GDM1 (cell line): ENCODE measurements around the gene RNU1-2.
"Not testable (repeated sequence)": the region's sequence is repeated elsewhere in the genome, so short reads cannot be mapped to it uniquely, and the experiment has no call there.

Experiments used
- DNase-seq: peaks from one replicate; lab custom pipeline; 2025; lab: John Stamatoyannopoulos, UW

RNU1-2 gene

DNA sequence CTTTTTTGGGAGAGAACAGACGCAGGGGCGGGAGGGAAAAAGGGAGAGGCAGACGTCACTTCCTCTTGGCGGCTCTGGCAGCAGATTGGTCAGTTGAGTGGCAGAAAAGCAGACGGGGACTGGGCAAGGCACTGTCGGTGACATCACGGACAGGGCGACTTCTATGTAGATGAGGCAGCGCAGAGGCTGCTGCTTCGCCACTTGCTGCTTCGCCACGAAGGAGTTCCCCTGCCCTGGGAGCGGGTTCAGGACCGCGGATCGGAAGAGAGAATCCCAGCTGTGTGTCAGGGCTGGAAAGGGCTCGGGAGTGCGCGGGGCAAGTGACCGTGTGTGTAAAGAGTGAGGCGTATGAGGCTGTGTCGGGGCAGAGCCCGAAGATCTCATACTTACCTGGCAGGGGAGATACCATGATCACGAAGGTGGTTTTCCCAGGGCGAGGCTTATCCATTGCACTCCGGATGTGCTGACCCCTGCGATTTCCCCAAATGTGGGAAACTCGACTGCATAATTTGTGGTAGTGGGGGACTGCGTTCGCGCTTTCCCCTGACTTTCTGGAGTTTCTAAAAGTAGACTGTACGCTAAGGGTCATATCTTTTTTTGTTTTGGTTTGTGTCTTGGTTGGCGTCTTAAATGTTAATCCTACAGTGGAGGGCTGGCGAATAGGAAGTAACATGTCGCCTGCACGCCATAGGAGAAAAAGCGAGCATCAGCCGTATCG lies at the start of gene RNU1-2:
RNU1-2 (plus strand) TSS at position 383 of the 718 bp plus-strand sequence.
- peak; percentile 94 for DNase-seq

GRCh38 chr1:16856201-16856600 lies 39.6 kb upstream of the RNU1-2 start:
- DNase-seq = not testable (repeated sequence)

DNA sequence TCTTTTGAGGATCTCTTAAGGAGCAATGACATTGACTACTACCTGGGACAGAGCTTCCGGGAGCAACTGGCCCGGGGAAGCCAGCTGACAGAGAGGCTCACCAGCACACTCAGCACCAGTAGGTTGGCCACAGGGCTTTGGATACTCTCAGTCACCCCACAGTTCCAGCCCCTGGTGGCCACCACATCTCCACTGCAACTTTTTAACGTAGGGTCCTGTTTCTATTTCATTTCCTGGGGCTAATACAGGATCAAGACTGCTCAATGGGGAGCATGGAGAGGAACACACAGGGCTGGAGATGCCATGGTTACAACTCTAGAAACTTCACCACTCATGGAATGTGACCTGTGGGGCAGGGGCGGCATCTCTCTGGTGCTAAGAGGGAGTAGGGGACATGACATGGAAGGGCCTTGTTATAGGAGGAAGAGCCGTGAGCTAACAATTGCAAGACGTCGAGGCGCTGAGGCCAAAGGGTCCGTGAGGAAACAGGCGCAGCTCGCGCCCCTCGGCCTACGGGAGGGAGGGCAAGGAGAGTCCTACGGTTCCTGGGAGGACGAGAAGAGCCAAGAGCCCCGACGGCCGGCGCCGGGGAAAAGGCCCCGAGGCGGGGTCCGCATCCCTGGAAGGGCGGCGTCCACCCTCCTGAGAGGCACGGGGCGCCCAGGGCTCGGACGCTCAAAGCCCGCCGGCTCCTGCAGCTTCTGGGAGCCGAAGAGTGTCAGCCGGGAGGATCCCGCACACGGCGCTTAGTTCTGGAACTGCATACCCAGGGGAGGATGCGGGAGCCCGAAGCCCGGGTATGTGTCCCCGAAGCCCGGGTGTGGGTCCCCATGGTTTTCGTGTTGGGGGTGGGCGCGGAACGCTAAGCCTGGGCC lies 36.4 kb upstream of the RNU1-2 start:
- not testable (repeated sequence) for DNase-seq

DNA sequence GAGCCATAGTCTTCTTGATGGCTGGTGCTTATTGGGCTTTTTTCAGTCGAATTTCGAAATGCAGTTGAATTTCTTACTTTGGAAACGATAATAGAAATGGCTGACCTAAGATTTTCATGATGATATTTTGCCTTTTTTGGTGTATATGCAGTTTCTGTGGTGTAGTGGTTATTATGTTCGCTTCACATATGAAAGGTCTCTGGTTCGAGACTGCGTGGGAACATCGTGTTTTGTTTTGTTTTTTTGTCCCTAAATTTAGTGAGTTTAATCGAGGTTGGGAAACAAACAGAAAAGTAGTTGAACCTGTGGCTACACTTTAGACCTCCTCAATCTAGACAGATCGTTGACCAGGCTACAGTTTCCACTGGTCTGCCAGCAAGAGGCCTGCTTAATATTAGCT lies 35.7 kb upstream of the RNU1-2 start:
- not testable (repeated sequence) for DNase-seq

DNA sequence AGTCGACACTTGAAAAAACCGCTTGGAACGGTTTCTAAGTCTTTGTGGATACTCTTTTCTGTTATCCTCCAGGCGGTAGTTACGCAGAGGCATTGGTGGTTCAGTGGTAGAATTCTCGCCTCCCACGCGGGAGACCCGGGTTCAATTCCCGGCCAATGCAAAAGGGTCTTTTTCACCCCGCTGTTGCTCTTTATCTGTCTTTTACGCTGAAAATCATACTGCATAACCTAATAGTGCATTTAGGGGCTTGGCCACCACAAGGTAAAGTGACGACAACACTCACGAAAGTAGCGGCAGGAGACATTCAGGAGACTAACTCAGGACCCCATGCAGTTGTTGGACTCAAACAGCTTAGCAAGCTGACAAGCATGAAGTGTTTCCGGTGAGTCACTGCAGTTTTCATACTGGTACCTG lies 33.9 kb upstream of the RNU1-2 start:
- DNase-seq = not testable (repeated sequence)

- not testable (repeated sequence) for DNase-seq
These were observed 33.4 kb upstream of the RNU1-2 start for GRCh38 chr1:16862415-16862814.

DNA sequence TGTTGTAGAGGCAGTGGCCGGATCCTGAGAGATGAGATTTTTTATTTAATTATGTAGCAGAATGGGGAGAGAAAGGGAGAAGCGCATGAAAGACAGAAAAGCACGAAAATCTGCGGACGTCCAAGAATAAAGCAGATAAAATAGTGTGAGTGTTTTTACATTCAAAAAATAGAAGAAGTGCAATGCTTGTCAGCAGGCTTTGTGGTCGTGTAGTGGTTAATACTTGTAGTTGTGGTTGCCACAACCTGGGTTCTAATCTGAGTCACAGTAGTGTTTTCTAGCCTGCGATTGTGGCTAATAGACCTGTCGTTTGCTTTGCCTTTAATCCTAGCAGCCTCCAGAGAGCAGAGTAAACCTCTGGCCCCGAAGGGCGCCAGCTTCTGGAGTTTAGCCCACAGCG lies 32.8 kb upstream of the RNU1-2 start:
- DNase-seq = not testable (repeated sequence)

GRCh38 chr1:16866926-16867707 lies 28.7 kb upstream of the RNU1-2 start:
- not testable (repeated sequence) for DNase-seq

GRCh38 chr1:16868787-16869186 lies 27.0 kb upstream of the RNU1-2 start:
- not testable (repeated sequence) for DNase-seq

DNA sequence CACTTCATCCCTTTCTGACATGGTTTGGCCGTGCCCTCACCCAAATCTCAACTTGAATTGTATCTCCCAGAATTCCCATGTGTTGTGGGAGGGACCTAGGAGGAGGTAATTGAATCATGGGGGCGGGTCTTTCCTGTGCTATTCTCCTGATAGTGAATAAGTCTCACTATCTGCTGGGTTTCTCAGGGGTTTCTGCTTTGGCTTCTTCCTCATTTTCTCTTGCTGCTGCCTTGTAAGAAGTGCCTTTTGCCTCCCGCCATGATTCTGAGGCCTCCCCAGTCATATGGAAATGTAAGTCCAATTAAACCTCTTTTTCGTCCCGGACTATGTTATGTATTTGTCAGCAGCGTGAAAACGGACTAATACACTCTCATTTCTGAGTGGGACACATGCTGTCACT lies 25.8 kb upstream of the RNU1-2 start:
- not testable (repeated sequence) for DNase-seq

GRCh38 chr1:16871171-16871570 lies 24.6 kb upstream of the RNU1-2 start:
- DNase-seq = not testable (repeated sequence)

GRCh38 chr1:16872152-16873075 lies 23.4 kb upstream of the RNU1-2 start:
- not testable (repeated sequence) for DNase-seq

- not testable (repeated sequence) for DNase-seq
These were observed 22.5 kb upstream of the RNU1-2 start for GRCh38 chr1:16873076-16873879.

DNA sequence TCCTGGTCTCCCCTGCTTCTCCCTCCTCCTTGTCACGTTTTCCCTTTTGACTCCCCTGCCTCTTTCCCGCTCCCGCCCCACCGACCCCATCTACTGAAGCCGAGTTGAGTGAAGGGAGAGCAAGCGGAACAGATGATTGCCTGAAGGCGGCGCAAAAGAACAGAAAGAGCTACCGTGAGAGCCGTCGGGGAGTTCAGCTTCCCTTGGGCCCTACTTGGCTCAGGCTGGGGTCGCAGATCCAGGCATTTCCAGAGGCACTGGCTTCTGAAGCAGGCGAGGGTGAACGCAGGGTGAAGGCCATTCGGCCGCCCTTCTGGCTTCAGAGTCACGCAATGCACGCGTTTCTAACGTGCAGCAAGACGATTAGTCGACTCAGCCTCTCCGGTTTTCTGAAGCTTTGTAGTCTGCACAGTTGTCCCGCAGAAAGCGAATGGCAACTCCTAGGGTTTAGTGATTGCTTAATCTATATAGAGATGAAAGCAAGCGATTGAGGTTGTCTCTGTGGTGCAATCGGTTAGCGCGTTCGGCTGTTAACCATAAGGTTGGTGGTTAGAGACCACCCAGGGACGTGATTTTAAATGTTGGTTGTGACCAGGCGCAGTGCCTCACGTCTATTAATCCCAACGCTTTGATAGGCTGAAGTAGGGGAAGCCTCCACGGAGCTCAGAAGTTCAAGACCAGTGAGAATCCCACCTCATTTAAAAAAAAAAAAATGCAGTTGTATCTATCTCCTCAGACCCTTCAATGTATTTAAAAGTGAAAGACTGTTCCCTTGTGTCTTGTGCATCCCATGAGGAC lies 20.6 kb upstream of the RNU1-2 start:
- DNase-seq = not testable (repeated sequence)

DNA sequence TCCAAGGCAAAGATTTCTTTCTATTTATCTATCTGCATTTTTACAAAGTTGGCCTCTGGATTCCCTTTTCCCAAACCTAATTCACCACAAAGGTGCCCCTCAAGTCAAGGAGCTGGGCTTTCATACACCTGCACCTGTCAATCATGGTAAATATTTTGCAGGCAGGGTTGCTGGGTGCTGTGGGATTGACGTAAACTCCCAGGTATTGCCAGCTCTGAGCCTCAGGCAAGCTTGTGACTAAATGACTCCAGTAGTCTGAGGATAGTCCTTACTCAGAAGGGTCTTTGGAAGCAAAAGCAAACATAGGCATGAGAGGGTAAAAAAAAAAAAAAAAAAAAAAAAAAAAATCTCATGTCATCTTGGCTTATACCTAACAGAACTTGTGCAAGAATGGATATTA lies 14.0 kb upstream of the RNU1-2 start:
- not testable (repeated sequence) for DNase-seq

DNA sequence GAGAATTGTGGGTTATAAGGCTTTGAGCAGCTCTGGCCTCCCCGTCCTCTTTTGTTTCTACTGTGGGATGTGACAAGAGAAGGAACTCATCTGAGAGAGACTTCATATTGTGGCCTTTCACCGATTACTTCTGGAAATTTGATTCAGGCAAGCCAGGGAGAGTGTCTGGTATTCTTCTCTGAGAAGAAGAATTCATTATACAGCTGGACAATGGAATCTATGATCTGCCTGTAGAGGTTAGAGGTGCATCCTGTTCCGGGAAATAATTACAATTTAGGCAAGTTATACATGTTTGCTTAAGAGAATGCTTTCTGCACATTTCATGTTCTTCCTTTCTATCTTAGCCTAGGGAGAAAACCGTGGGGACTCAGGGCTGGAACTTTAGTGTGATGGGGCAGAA lies 12.8 kb upstream of the RNU1-2 start:
- no peak for DNase-seq

- DNase-seq = not testable (repeated sequence)
These were observed 11.3 kb upstream of the RNU1-2 start for GRCh38 chr1:16884487-16884886.

DNA sequence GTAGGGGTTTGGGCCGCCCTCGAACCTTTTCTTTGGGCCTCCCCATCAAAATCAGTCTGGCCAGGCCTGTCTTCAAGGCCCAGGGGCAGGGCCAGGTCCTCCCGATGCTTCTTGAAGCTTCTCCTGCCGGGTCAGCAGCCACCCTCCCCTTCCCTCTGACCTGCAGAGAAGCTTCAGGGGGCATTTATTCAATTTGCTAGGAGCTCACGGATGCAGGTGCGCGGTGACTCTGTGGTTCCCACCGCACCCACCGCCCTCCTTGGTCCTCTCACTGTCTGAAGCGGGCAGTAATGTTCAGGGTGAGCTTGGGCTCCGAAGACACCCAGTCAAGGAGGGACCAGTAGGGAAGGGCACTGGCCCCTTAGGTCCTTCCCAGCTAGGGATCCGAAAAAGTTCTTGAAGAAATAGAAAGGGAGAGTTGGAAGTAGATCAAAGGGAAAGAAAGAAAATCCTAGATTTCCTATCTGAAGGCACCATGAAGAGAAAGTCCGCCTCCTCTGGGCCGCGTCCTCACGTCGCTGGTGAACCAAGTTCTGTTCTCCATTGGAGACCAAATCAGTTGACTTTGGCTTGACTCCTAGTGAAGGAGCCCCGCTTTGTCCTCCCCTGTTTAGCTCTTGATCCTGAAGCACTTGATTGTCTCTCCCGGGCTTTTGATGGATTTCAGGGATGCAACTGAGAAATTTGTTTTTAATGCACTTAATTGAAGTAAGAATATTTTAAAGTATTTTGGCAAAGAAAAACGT lies 8.7 kb upstream of the RNU1-2 start:
- DNase-seq = no peak
